22Rv1 (cell line): ENCODE measurements around the gene SLMAP.

Source experiments
- H3K27ac ChIP-seq: fragments of 450-650 bp; 2 replicates; pipeline ENCODE4 v1.5.1; 2017
- ZFX ChIP-seq: fragments of 450-650 bp; IDR thresholded peaks from 2 replicates; pipeline ENCODE4 v1.6.1; 2017; ENCODE audit warnings: antibody characterized with exemption, borderline replicate concordance
- TF ChIP-seq, protein P1 (sequence below): fragments of 450-650 bp; IDR thresholded peaks from 2 replicates; pipeline ENCODE4 v1.5.1; 2017; ENCODE audit warnings: mild to moderate bottlenecking

The SLMAP gene

DNA sequence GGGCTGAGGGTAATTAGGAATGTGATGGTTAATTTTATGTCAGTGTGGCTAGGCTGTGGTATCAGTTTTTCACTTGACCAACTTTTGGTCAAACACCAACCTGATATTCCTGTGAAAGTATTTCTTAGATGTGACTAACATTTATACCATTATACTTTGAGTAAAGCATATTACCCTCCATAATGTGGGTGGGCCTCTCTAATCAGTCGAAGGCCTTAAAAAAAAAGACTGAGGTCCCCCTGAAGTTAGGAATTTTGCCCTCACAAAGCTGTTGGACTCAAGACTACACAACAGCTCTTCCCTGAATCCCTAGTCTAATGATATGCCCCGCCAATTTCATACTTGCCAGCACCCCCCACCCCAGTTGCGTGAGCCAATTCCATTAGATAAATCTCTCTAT lies 12.5 kb downstream of the SLMAP start:
- H3K27ac ChIP-seq: no peak overlapping the region
- no peak for TF ChIP-seq ZFX

DNA sequence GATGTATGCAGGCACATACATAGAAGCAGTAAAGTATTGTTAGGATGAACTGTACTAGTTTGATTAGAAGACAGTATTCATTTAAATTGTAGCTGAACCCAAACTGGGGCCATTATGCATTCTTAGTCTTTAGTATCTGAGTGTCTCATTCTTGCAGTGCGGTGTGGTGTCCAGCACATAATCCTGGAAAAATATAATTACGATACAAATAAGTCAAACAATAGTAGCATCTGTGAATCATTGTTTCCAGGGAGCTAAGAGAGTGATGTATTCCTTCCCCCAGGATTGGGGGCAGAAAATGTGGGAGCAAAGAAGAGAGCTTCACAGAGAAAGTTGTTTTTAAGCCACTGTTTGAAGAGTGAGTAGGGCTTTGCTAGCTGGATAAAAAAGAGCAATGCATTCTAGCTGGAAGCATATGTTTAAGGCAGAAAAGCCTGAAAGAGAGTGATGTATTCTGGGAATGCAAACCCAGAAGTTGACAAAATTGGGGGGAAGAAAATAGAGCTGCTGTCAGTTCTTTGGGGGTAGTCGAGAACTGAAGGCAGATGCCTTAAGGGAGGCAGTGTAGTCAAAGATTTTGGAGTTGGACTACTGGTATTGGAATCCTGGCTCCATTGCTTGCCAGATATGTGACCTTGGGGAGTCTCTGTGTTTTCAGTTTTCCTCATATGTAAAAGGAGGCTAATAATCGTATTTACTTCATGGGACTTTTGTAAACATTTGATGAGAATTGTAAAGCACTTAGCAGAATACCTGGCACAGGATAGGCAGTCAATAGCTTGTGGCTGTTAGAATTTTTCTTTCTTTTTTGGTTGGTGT lies 14.1 kb downstream of the SLMAP start:
- no peak overlapping the region for H3K27ac ChIP-seq
- TF ChIP-seq ZFX: no peak
- TF ChIP-seq, protein P1, sequence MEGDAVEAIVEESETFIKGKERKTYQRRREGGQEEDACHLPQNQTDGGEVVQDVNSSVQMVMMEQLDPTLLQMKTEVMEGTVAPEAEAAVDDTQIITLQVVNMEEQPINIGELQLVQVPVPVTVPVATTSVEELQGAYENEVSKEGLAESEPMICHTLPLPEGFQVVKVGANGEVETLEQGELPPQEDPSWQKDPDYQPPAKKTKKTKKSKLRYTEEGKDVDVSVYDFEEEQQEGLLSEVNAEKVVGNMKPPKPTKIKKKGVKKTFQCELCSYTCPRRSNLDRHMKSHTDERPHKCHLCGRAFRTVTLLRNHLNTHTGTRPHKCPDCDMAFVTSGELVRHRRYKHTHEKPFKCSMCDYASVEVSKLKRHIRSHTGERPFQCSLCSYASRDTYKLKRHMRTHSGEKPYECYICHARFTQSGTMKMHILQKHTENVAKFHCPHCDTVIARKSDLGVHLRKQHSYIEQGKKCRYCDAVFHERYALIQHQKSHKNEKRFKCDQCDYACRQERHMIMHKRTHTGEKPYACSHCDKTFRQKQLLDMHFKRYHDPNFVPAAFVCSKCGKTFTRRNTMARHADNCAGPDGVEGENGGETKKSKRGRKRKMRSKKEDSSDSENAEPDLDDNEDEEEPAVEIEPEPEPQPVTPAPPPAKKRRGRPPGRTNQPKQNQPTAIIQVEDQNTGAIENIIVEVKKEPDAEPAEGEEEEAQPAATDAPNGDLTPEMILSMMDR: no peak

DNA sequence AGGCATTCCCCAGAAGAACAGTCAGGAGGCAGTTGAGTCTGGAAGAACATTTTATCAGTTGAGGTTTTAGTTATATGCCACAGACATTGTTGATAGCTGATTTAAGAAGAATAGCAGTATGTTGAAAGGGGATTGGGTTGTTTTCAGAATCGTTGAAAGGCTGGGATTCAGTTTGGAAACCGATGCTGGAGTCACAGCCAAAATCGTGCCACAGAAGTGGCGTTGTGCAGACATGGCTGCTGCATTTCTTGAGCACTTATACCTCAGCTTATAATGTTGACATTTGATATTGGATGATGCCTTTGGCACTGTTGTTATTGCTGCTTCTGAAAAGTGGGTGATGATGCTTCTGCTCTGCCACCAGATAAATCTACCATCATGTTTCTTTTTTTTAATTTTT lies 16.1 kb downstream of the SLMAP start:
- no peak for TF ChIP-seq ZFX
- TF ChIP-seq, protein P1: no peak

DNA sequence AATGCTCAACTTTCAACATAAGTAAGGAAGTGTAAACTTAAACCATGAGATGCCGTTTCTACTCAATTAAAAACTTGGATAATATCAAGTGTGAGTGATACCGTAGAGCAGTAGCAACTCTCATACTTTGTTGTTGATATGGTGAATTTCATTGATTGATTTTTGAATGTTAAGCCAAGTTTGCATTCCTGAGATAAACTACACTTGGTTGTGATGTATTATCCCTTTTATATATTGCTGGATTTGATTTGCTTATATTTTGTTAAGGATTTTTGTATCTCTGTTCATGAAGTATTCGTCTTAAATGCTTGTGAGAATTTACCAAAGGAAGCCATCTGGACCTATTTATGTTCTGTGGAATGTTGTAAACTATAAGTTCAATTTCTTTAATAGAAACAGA lies 21.7 kb downstream of the SLMAP start:
- no peak for TF ChIP-seq ZFX
- TF ChIP-seq, protein P1: no peak
- H3K27ac ChIP-seq: no peak overlapping the region

More for the DNA sequence above, 16.1 kb downstream of the SLMAP start:
- no peak overlapping the region for H3K27ac ChIP-seq

DNA sequence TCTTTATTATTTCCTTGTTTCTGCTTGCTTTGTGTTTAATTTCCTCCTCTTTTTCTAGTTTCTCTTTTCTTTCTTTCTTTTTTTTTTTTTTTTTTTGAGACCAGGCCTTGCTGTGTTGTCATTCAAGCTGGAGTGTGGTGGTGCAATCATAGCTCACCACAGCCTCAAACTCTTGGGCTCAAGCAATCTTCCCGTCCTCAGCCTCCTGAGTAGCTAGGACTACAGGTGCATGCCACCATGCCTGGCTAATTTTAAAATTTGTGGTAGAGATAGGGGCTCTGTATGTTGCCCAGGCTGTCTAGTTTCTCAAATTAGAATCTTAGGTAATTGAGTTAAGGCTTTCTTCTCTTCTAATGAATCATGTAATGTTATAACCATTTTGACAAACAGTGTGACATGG lies 22.4 kb downstream of the SLMAP start:
- no peak overlapping the region for H3K27ac ChIP-seq
- no peak for TF ChIP-seq ZFX
- TF ChIP-seq, protein P1: no peak

DNA sequence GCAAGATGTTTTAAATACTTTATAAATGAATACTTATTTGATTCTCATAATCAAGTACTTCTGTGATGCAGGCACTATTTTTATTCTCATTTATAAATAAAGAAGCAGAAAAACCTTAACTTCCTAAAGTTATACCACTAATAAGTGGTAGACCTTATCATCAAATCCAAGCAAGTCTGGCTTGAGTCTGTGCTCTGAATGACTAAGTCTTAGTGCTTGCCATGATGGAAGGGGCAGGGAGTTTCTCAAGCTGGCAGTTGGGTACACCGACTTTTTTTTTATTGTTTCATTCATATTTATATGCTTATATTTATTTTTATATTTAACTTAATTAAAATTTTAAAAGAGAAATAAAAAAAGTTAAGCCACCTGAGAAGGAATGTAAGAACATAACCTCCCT lies 23.6 kb downstream of the SLMAP start:
- TF ChIP-seq ZFX: no peak
- TF ChIP-seq, protein P1: no peak
- H3K27ac ChIP-seq: no peak overlapping the region

DNA sequence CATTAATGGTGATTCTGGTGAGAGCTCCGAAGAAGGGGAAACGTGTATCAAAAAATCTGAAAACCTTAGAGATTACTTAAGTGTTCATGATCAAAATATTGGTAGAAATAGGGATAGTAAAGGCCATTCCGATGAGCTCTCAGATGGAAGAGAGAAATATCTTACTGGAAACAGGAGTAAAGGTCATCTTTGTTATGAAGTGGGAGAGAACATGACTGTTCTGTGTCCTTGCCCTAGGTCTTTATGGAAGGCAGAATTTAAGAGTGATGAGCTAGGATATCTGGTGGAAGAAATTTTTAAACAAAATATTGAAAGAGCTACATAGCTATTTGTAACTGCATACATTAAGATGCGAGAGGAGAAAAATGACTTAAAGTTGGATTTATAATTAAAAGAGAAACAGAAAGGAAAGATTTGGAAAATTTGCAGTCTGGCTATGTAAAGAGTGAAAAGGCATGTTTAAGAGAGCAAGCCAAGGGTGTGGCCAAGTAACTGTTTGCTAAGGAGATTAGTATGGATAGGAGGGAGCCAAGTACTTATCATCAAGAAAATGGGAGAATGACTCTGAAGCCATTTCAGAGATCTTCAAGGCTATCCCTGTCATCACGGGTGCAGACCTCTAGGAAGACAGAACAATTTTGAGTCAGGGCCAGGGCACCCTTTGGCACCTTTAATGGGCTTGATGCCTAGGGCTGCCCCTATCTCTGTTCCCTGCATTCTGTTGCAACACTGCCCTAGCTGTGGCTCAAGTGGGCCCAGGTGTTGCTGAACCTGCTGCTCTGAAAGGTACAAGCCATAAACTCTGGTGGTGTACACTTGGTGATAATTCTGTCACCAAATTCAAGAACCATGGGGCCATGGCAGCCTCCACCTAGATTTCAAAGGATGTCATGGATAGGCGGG lies 27.3 kb downstream of the SLMAP start:
- H3K27ac ChIP-seq: peak overlapping the region; percentile 17; the same call in 1 of the 2 replicates
- TF ChIP-seq, protein P1: no peak
- no peak for TF ChIP-seq ZFX
